GM23338 (cell line): ENCODE results near the gene TBC1D12. TPM values are rescaled to one million over a fixed set of nuclear protein-coding genes. Genes with fewer than 3 reads are reported as not detected.
A peak's percentile ranks its signal among the peaks of the same experiment; 100 is the strongest.

Experiments used
- ATAC-seq: fragments of 200-7000 bp; cut with Tn5 transposase; 3 replicates; pipeline ENCODE4 v1.9.1; 2020
- DNase-seq: peaks from one replicate; pipeline ENCODE4 v3.0.0-alpha.2; 2015; ENCODE audit warnings: low spot score
- H2AFZ ChIP-seq: fragments of 200-600 bp; sonication (generic); 2 replicates; pipeline ENCODE4 v1.8.0; 2016; ENCODE audit warnings: antibody characterized with exemption, mild to moderate bottlenecking, moderate library complexity
- H3F3A ChIP-seq: fragments of 200-600 bp; sonication (generic); replicated peaks from 2 replicates; pipeline ENCODE4 v1.8.0; 2017; ENCODE audit warnings: antibody characterized with exemption, mixed run types, low read depth
- H3K27ac ChIP-seq: fragments of 200-600 bp; sonication (generic); 2 replicates; pipeline ENCODE4 v1.6.1; 2016; ENCODE audit warnings: low read depth
- H3K27me3 ChIP-seq: fragments of 200-600 bp; sonication (generic); 2 replicates; pipeline ENCODE4 v1.8.0; 2016; ENCODE audit warnings: mild to moderate bottlenecking, mixed run types, moderate library complexity; ENCODE audit not compliant: insufficient read depth
- H3K36me3 ChIP-seq: fragments of 200-600 bp; sonication (generic); 2 replicates; pipeline ENCODE4 v1.8.0; 2016; ENCODE audit warnings: mild to moderate bottlenecking; ENCODE audit not compliant: insufficient read depth
- H3K4me1 ChIP-seq: fragments of 200-600 bp; sonication (generic); 2 replicates; pipeline ENCODE4 v1.8.0; 2016; ENCODE audit warnings: mild to moderate bottlenecking, moderate library complexity; ENCODE audit not compliant: insufficient read depth
- H3K4me2 ChIP-seq: fragments of 200-600 bp; sonication (generic); 2 replicates; pipeline ENCODE4 v1.7.1; 2017; ENCODE audit warnings: mixed run types
- H3K4me3 ChIP-seq: fragments of 200-600 bp; sonication (generic); 2 replicates; pipeline ENCODE4 v1.6.1; 2016; ENCODE audit warnings: mixed run types
- H3K79me2 ChIP-seq: fragments of 200-600 bp; sonication (generic); replicated peaks from 2 replicates; pipeline ENCODE4 v1.8.0; 2017; ENCODE audit warnings: mild to moderate bottlenecking; ENCODE audit not compliant: insufficient read depth
- H3K9me2 ChIP-seq: fragments of 200-600 bp; sonication (generic); 2 replicates; pipeline ENCODE4 v1.8.0; 2017; ENCODE audit not compliant: insufficient read depth
- H4K20me1 ChIP-seq: fragments of 200-600 bp; sonication (generic); replicated peaks from 2 replicates; pipeline ENCODE4 v1.8.0; 2017; ENCODE audit warnings: mild to moderate bottlenecking; ENCODE audit not compliant: insufficient read depth
- H3K27ac Mint-ChIP-seq: 2 replicates; pipeline ENCODE4 v1.8.0; 2020; ENCODE audit warnings: inconsistent platforms, mild to moderate bottlenecking, moderate library complexity, mixed read lengths
- H3K27me3 Mint-ChIP-seq: 3 replicates; pipeline ENCODE4 v1.8.0; 2022; ENCODE audit warnings: low read depth, mild to moderate bottlenecking, moderate library complexity, mixed read lengths, inconsistent platforms; ENCODE audit not compliant: insufficient read depth, poor library complexity
- H3K36me3 Mint-ChIP-seq: 3 replicates; pipeline ENCODE4 v1.8.0; 2021; ENCODE audit warnings: low read depth, mild to moderate bottlenecking, inconsistent platforms, moderate library complexity, mixed read lengths
- H3K4me1 Mint-ChIP-seq: 3 replicates; pipeline ENCODE4 v1.8.0; 2020; ENCODE audit warnings: mild to moderate bottlenecking, inconsistent platforms, mixed read lengths
- H3K4me3 Mint-ChIP-seq: 3 replicates; pipeline ENCODE4 v1.8.0; 2021; ENCODE audit warnings: moderate library complexity, mild to moderate bottlenecking, inconsistent platforms, mixed read lengths
- H3K9me3 Mint-ChIP-seq: 3 replicates; pipeline ENCODE4 v1.8.0; 2020; ENCODE audit warnings: moderate library complexity, mild to moderate bottlenecking, inconsistent platforms, mixed read lengths
- CREB1 ChIP-seq: fragments of 250-450 bp; sonication (Bioruptor Pico); IDR thresholded peaks from 2 replicates; pipeline ENCODE4 v1.5.0; 2020; ENCODE audit warnings: low read depth, mild to moderate bottlenecking, moderate library complexity
- ETS1 ChIP-seq: IDR thresholded peaks from 2 replicates; pipeline ENCODE4 v1.6.1; 2016; ENCODE audit warnings: antibody characterized with exemption
- EZH2phosphoT487 ChIP-seq: fragments of 200-600 bp; sonication (generic); IDR thresholded peaks from one replicate; pipeline ENCODE4 v1.8.1; 2018; ENCODE audit warnings: antibody characterized with exemption; ENCODE audit not compliant: unreplicated experiment
- NANOG ChIP-seq: IDR thresholded peaks from 2 replicates; pipeline ENCODE4 v1.6.1; 2016; ENCODE audit warnings: antibody characterized with exemption, borderline replicate concordance
- POLR2AphosphoS5 ChIP-seq: IDR thresholded peaks from 2 replicates; pipeline ENCODE4 v1.6.1; 2016; ENCODE audit warnings: antibody characterized with exemption, low read depth
- REST ChIP-seq: IDR thresholded peaks from one replicate; pipeline ENCODE4 v1.6.1; 2018; ENCODE audit warnings: antibody characterized with exemption; ENCODE audit not compliant: unreplicated experiment
- STAT1 ChIP-seq: IDR thresholded peaks from one replicate; pipeline ENCODE4 v1.6.1; 2016; ENCODE audit warnings: antibody characterized with exemption; ENCODE audit not compliant: unreplicated experiment
- ZNF114 ChIP-seq: fragments of 250-450 bp; sonication (Bioruptor Pico); IDR thresholded peaks from 2 replicates; pipeline ENCODE4 v1.5.0; 2020; ENCODE audit warnings: mild to moderate bottlenecking, moderate library complexity
- ZNF331 ChIP-seq: fragments of 250-450 bp; sonication (Bioruptor Pico); IDR thresholded peaks from 2 replicates; pipeline ENCODE4 v1.5.0; 2020; ENCODE audit warnings: low read depth, mild to moderate bottlenecking, moderate library complexity
- ZNF462 ChIP-seq: fragments of 250-450 bp; sonication (Bioruptor Pico); IDR thresholded peaks from 2 replicates; pipeline ENCODE4 v1.5.0; 2020; ENCODE audit warnings: mild to moderate bottlenecking, moderate library complexity
- long read RNA-seq: library from polyadenylated mRNA; unstranded; transcript quantifications from one replicate; pipeline ENCODE4 v2.0.0, GENCODE V29; 2020; ENCODE audit not compliant: unreplicated experiment
- polyA plus RNA-seq: library from polyadenylated mRNA; unstranded; fragments of >200 nt; fragmentation: Nextera tagmentation; extraction: Ambion mirVana; gene quantifications from 2 replicates; pipeline ENCODE4 v1.2.1, GENCODE V29; 2016
- total RNA-seq: library from RNA; depleted of rRNA; stranded (reverse); fragments of >200 nt; shearing (Covaris generic); gene quantifications from 2 replicates; pipeline ENCODE4 v1.2.3, GENCODE V29; 2014; rRNA removed

The TBC1D12 gene
- total RNA-seq (3.6 and 4.1 TPM in 2 replicates), polyA plus RNA-seq (2.3 and 5.2 TPM in 2 replicates)
- long read RNA-seq, partial matches to known transcripts, result 2 of 2 reads
- long read RNA-seq, other reads (novel, unspliced or antisense), result 0 of 2 reads

- ATAC-seq, result peak; percentile 89
- Mint-ChIP-seq H3K4me1 (peaks cover 13% of the 10 kb centered on the region), H3K27me3 (peaks cover 34% of the 10 kb centered on the region), H3K27ac (no peak within 1 kb of the TSS), H3K36me3 (no peaks in the 10 kb centered on the region), H3K9me3 (peaks cover 4% of the 10 kb centered on the region; the same call in 1 of the 3 replicates), H3K4me3 (peak within 1 kb of the TSS; percentile 86)
- H2AFZ ChIP-seq, result peak within 1 kb of the TSS; percentile 97
- no peaks in the 10 kb centered on the region for H3K79me2 ChIP-seq
- no peak within 1 kb of the TSS for H3K27ac ChIP-seq
- H4K20me1 ChIP-seq, result no peaks in the 10 kb centered on the region; the same call in 1 of the 2 replicates
- no peaks in the 10 kb centered on the region; the same call in 1 of the 2 replicates for H3K4me1 ChIP-seq
- DNase-seq, result peak; percentile 99
- no peak for TF ChIP-seq EZH2phosphoT487
- TF ChIP-seq CREB1 (CRISPR knock-in tag), result peak; percentile 48; the same call in 1 of the 2 replicates
- TF ChIP-seq ZNF331 (CRISPR knock-in tag), result no peak
- no peak for TF ChIP-seq ETS1
- no peak for TF ChIP-seq STAT1
- TF ChIP-seq POLR2AphosphoS5, result peak; percentile 58
- peak within 1 kb of the TSS; percentile 93 for H3K4me2 ChIP-seq
- peak within 1 kb of the TSS; percentile 80 for H3K4me3 ChIP-seq
- H3K9me2 ChIP-seq, result no peaks in the 10 kb centered on the region; the same call in 1 of the 2 replicates
- no peaks in the 10 kb centered on the region for H3K36me3 ChIP-seq
- H3F3A ChIP-seq, result no peaks in the 10 kb centered on the region
- peaks cover 39% of the 10 kb centered on the region for H3K27me3 ChIP-seq
Measured at GRCh38 chr10:94402204-94402842, at the start of gene TBC1D12. TBC1D12 (plus strand) TSS chr10:94402541; CDS start chr10:94402614, 73 bp downstream.

- no peaks in the 10 kb centered on the region for H3K4me1 Mint-ChIP-seq
- no peak overlapping the region for H3K4me3 Mint-ChIP-seq
- Histone ChIP-seq H2AFZ (no peak overlapping the region), H3K4me2 (no peak overlapping the region), H3K27me3 (no peaks in the 10 kb centered on the region), H4K20me1 (peaks cover 10% of the 10 kb centered on the region), H3K79me2 (peaks cover 2% of the 10 kb centered on the region; the same call in 1 of the 2 replicates), H3F3A (no peaks in the 10 kb centered on the region), H3K4me1 (no peaks in the 10 kb centered on the region), H3K36me3 (peaks cover 57% of the 10 kb centered on the region), H3K9me2 (no peaks in the 10 kb centered on the region), H3K27ac (no peak overlapping the region), H3K4me3 (no peak overlapping the region)
- ATAC-seq (no peak), DNase-seq (no peak)
- H3K27ac Mint-ChIP-seq, result no peak overlapping the region
- H3K36me3 Mint-ChIP-seq, result peaks cover 72% of the 10 kb centered on the region
- no peaks in the 10 kb centered on the region for H3K27me3 Mint-ChIP-seq
- H3K9me3 Mint-ChIP-seq, result no peaks in the 10 kb centered on the region
- TF ChIP-seq NANOG (no peak), REST (no peak), CREB1 (CRISPR knock-in tag) (no peak), ZNF114 (CRISPR knock-in tag) (no peak), ZNF462 (CRISPR knock-in tag) (no peak)
Measured at GRCh38 chr10:94353336-94353735, 49.0 kb upstream of the TBC1D12 start.
